Bronchial epithelial cell (primary cell): Measurements from ENCODE around the gene MACROH2A2. TPM values are rescaled to one million over a fixed set of nuclear protein-coding genes. Genes with fewer than 3 reads are reported as not detected.
"Not testable (repeated sequence)": the region's sequence is repeated elsewhere in the genome, so short reads cannot be mapped to it uniquely, and the experiment has no call there.

Experiments
- DNase-seq: peaks from one replicate; pipeline ENCODE4 v3.0.0-alpha.2; 2010; ENCODE audit warnings: low read depth
- FAIRE-seq: peaks from 2 replicates; lab custom pipeline; 2011; peaks lifted over from hg19 to GRCh38; lab: Jason Lieb, UNC
- H3K27me3 ChIP-seq: 2 replicates; pipeline ENCODE4 v1.5.1; 2011; ENCODE audit warnings: low read length; ENCODE audit not compliant: control insufficient read depth, insufficient read depth
- H3K36me3 ChIP-seq: 2 replicates; pipeline ENCODE4 v1.5.1; 2011; ENCODE audit warnings: low read length; ENCODE audit not compliant: control insufficient read depth, insufficient read depth
- H3K4me3 ChIP-seq: 2 replicates; pipeline ENCODE4 v1.5.1; 2011; ENCODE audit warnings: mild to moderate bottlenecking, low read depth, low read length, control low read depth
- total RNA-seq: library from RNA; depleted of rRNA; stranded (reverse); fragments of >200 nt; gene quantifications from 2 replicates; pipeline ENCODE4 v1.2.1, GENCODE V29; 2014
- TF ChIP-seq, protein P1 (sequence below): IDR thresholded peaks from 2 replicates; pipeline ENCODE4 v1.5.1; 2011; ENCODE audit warnings: mild to moderate bottlenecking, moderate library complexity, low read length, control low read depth, inconsistent platforms; ENCODE audit not compliant: insufficient read depth, severe bottlenecking

The MACROH2A2 gene
- total RNA-seq, 1 donor from 2014 or later, result 11.3 TPM

DNA sequence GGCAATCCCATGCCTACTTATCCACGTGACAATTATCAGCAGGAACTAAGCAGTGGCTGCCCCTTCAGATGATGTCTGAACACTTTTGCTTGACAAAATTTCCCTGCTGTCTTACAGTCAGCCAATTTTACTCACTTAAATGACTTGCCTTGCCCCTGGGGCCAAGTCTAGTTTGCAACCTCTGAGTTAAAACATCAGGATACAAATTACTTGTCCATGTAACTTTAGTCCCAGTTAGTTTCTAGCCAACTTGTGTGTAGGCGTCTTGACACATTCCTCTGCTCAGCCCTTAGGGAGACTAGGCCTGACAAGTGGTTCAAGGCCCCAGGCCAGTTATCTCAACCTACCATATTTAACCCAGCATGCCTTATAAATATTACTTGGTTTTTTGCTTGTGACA lies 105.5 kb downstream of the MACROH2A2 start:
- no peak for FAIRE-seq
- Histone ChIP-seq H3K36me3 (peaks cover 20% of the 10 kb centered on the region), H3K27me3 (no peaks in the 10 kb centered on the region), H3K4me3 (no peak overlapping the region)
- no peak for DNase-seq
- TF ChIP-seq, protein P1, sequence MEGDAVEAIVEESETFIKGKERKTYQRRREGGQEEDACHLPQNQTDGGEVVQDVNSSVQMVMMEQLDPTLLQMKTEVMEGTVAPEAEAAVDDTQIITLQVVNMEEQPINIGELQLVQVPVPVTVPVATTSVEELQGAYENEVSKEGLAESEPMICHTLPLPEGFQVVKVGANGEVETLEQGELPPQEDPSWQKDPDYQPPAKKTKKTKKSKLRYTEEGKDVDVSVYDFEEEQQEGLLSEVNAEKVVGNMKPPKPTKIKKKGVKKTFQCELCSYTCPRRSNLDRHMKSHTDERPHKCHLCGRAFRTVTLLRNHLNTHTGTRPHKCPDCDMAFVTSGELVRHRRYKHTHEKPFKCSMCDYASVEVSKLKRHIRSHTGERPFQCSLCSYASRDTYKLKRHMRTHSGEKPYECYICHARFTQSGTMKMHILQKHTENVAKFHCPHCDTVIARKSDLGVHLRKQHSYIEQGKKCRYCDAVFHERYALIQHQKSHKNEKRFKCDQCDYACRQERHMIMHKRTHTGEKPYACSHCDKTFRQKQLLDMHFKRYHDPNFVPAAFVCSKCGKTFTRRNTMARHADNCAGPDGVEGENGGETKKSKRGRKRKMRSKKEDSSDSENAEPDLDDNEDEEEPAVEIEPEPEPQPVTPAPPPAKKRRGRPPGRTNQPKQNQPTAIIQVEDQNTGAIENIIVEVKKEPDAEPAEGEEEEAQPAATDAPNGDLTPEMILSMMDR, result no peak

- not testable (repeated sequence) for DNase-seq, FAIRE-seq, H3K27me3 ChIP-seq, H3K4me3 ChIP-seq
- peaks cover 15% of the 10 kb centered on the region for H3K36me3 ChIP-seq
Observed at GRCh38 chr10:70159366-70159765, 106.7 kb downstream of the MACROH2A2 start.

DNA sequence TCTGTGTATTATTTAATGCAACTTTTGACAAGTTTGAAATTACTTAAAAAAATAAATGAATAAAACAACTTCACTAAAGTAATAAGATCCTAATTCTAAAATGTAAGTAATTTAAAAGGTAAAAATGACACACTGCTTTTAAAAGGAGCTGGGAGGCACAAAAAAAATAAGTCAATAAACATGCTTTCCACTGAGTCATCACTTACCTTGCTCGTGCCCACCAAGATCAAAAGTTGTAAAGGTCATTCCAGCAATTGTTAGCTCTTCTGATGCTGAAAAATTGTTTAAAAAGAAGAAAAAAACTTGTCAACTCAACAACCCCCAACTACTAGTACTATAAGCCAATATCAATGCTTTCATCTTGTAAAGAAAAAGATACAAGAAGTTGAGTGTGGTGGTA lies 108.2 kb downstream of the MACROH2A2 start:
- FAIRE-seq, result no peak
- no peak for DNase-seq
- Histone ChIP-seq H3K36me3 (peaks cover 16% of the 10 kb centered on the region), H3K27me3 (no peaks in the 10 kb centered on the region), H3K4me3 (no peak overlapping the region)
- TF ChIP-seq, protein P1, result no peak

Other genes with a start within 250 kb of the MACROH2A2 start
- gene AIFM2, start 80.0 kb downstream of the MACROH2A2 start, total RNA-seq, result 14.7 and 26.6 TPM in 2 replicates
- gene TYSND1, start 93.9 kb downstream of the MACROH2A2 start, total RNA-seq, result 32.1 and 33.5 TPM in 2 replicates
- gene SAR1A, start 117.7 kb downstream of the MACROH2A2 start, total RNA-seq, result 129 and 143 TPM in 2 replicates
- 196 and 350 TPM in 2 replicates for gene PPA1, start 180.6 kb downstream of the MACROH2A2 start, total RNA-seq
- gene NPFFR1, start 231.2 kb downstream of the MACROH2A2 start, total RNA-seq, result under 0.01 TPM in 1 of 2 replicates, not detected in the other